ENCODE measurements around the gene SELL. TPM values are rescaled to one million over a fixed set of nuclear protein-coding genes. Genes with fewer than 3 reads are reported as not detected.

Gene SELL
- polyA plus RNA-seq, 2 donors: 0.19 to 0.22 TPM

DNA sequence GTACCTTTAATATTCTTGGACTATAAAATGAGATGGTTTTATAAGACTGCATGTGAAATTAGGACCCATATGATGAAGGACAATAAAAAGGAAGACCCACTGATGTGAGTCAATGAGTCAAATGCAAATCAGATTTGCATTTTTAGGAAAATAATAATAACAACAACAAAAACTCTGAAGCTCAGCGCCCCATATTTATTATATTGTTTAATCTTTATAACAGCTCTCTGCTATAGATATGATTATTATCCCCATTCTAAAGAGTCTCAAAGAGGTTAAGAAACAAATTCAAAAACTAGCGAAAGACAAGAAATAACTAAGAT, 850 bp upstream of the SELL start:
- Histone ChIP-seq H3K27ac (ENCODE audit: low read depth in 2 of 2, low read length in 1 of 2) (no peak overlapping the region), H3K36me3 (ENCODE audit: control insufficient read depth in 2 of 2, insufficient read depth in 2 of 2, low read length in 1 of 2) (no peaks in the 10 kb centered on the region), H3K4me1 (ENCODE audit: control insufficient read depth in 2 of 2, insufficient read depth in 2 of 2, low read length in 1 of 2) (no peaks in the 10 kb centered on the region), H3K4me3 (ENCODE audit: low read depth in 1 of 2, low read length in 2 of 2) (no peak overlapping the region), H3K27me3 (ENCODE audit: control insufficient read depth in 1 of 2, insufficient read depth in 2 of 2, low read length in 2 of 2) (no peaks in the 10 kb centered on the region), H3K9me3 (ENCODE audit: control insufficient read depth in 2 of 2, insufficient read depth in 1 of 2, low read depth in 1 of 2, low read length in 1 of 2) (no peaks in the 10 kb centered on the region)
- 92 to 96% methylated on average over 2 of the region's 2 CpGs for WGBS, 2 donors

GRCh38 chr1:169708647-169709046, 2.8 kb downstream of the SELL start:
- no peak overlapping the region for H3K27ac ChIP-seq (ENCODE audit: low read depth in 2 of 2, low read length in 1 of 2)
- no peaks in the 10 kb centered on the region for H3K4me1 ChIP-seq (ENCODE audit: control insufficient read depth in 2 of 2, insufficient read depth in 2 of 2, low read length in 1 of 2)
- 78% methylated on average over 3 of the region's 3 CpGs for WGBS, 2 donors
- peaks cover 0 to 3% of the 10 kb centered on the region in 2 donors for H3K27me3 ChIP-seq (ENCODE audit: control insufficient read depth in 1 of 2, insufficient read depth in 2 of 2, low read length in 2 of 2)
- H3K4me3 ChIP-seq (ENCODE audit: low read depth in 1 of 2, low read length in 2 of 2): no peak overlapping the region
- H3K9me3 ChIP-seq (ENCODE audit: control insufficient read depth in 2 of 2, insufficient read depth in 1 of 2, low read depth in 1 of 2, low read length in 1 of 2): no peaks in the 10 kb centered on the region
- H3K36me3 ChIP-seq (ENCODE audit: control insufficient read depth in 2 of 2, insufficient read depth in 2 of 2, low read length in 1 of 2): no peaks in the 10 kb centered on the region

GRCh38 chr1:169707912-169708604, 3.4 kb downstream of the SELL start:
- H3K4me3 ChIP-seq (ENCODE audit: low read depth in 1 of 2, low read length in 2 of 2): no peak overlapping the region
- no peaks in the 10 kb centered on the region for H3K36me3 ChIP-seq (ENCODE audit: control insufficient read depth in 2 of 2, insufficient read depth in 2 of 2, low read length in 1 of 2)
- no peaks in the 10 kb centered on the region for H3K4me1 ChIP-seq (ENCODE audit: control insufficient read depth in 2 of 2, insufficient read depth in 2 of 2, low read length in 1 of 2)
- no peak overlapping the region for H3K27ac ChIP-seq (ENCODE audit: low read depth in 2 of 2, low read length in 1 of 2)
- H3K9me3 ChIP-seq (ENCODE audit: control insufficient read depth in 2 of 2, insufficient read depth in 1 of 2, low read depth in 1 of 2, low read length in 1 of 2): no peaks in the 10 kb centered on the region
- peaks cover 0 to 3% of the 10 kb centered on the region in 2 donors for H3K27me3 ChIP-seq (ENCODE audit: control insufficient read depth in 1 of 2, insufficient read depth in 2 of 2, low read length in 2 of 2)
- WGBS, 2 donors: 73 to 74% methylated on average over 9 of the region's 9 CpGs

DNA sequence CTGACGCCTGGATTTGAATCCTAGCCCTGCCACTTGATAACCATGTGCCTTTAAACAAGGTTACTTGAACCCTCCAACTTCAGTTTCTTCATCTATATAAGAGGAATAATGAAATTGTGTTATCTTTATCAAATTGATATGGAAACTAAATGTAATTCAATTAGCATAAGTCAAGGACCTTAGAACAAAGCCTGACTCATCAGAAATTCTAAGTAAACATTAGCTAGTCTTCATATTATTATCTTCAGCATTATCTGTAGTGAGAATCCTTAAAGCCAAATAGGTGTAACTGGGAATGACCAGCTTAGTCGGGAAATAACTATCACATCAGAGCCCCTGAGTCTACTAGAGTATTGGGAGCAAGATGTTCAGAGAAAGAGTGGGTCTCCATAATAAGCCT, 6.6 kb downstream of the SELL start:
- WGBS, 2 donors: 68 to 82% methylated on average over 2 of the region's 2 CpGs
- Histone ChIP-seq H3K4me1 (ENCODE audit: control insufficient read depth in 2 of 2, insufficient read depth in 2 of 2, low read length in 1 of 2) (no peaks in the 10 kb centered on the region), H3K36me3 (ENCODE audit: control insufficient read depth in 2 of 2, insufficient read depth in 2 of 2, low read length in 1 of 2) (no peaks in the 10 kb centered on the region), H3K27me3 (ENCODE audit: control insufficient read depth in 1 of 2, insufficient read depth in 2 of 2, low read length in 2 of 2) (peaks cover 0 to 3% of the 10 kb centered on the region in 2 donors), H3K4me3 (ENCODE audit: low read depth in 1 of 2, low read length in 2 of 2) (no peak overlapping the region), H3K9me3 (ENCODE audit: control insufficient read depth in 2 of 2, insufficient read depth in 1 of 2, low read depth in 1 of 2, low read length in 1 of 2) (no peaks in the 10 kb centered on the region), H3K27ac (ENCODE audit: low read depth in 2 of 2, low read length in 1 of 2) (no peak overlapping the region)

GRCh38 chr1:169701261-169702005, 10.0 kb downstream of the SELL start:
- Histone ChIP-seq H3K27ac (ENCODE audit: low read depth in 2 of 2, low read length in 1 of 2) (no peak overlapping the region), H3K9me3 (ENCODE audit: control insufficient read depth in 2 of 2, insufficient read depth in 1 of 2, low read depth in 1 of 2, low read length in 1 of 2) (no peaks in the 10 kb centered on the region), H3K27me3 (ENCODE audit: control insufficient read depth in 1 of 2, insufficient read depth in 2 of 2, low read length in 2 of 2) (no peaks in the 10 kb centered on the region), H3K4me1 (ENCODE audit: control insufficient read depth in 2 of 2, insufficient read depth in 2 of 2, low read length in 1 of 2) (no peaks in the 10 kb centered on the region), H3K4me3 (ENCODE audit: low read depth in 1 of 2, low read length in 2 of 2) (no peak overlapping the region), H3K36me3 (ENCODE audit: control insufficient read depth in 2 of 2, insufficient read depth in 2 of 2, low read length in 1 of 2) (no peaks in the 10 kb centered on the region)
- WGBS, 2 donors: 74 to 84% methylated on average over 2 of the region's 2 CpGs

DNA sequence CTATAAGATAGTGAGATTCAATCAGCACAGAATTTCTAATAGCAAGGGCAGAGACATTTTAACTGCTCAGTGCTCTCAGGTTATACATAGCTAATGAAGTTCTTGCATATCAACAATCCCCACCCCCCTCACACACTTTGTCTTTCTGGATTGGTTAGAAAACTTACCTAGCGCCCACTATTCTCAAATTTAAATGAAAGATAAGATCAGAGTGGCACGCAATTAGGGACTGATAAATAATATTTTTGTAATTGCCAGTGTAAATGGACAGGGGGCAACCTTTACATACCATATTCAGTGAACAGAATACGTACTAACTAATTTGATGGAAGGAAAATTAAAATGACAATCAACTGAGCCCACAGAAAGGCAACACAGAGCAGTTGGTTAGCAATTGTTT, 11.7 kb downstream of the SELL start:
- no peak overlapping the region for H3K27ac ChIP-seq (ENCODE audit: low read depth in 2 of 2, low read length in 1 of 2)
- no peaks in the 10 kb centered on the region for H3K9me3 ChIP-seq (ENCODE audit: control insufficient read depth in 2 of 2, insufficient read depth in 1 of 2, low read depth in 1 of 2, low read length in 1 of 2)
- no peak overlapping the region for H3K4me3 ChIP-seq (ENCODE audit: low read depth in 1 of 2, low read length in 2 of 2)
- H3K4me1 ChIP-seq (ENCODE audit: control insufficient read depth in 2 of 2, insufficient read depth in 2 of 2, low read length in 1 of 2): no peaks in the 10 kb centered on the region
- 62 to 78% methylated on average over 3 of the region's 3 CpGs for WGBS, 2 donors
- H3K27me3 ChIP-seq (ENCODE audit: control insufficient read depth in 1 of 2, insufficient read depth in 2 of 2, low read length in 2 of 2): no peaks in the 10 kb centered on the region
- H3K36me3 ChIP-seq (ENCODE audit: control insufficient read depth in 2 of 2, insufficient read depth in 2 of 2, low read length in 1 of 2): no peaks in the 10 kb centered on the region

GRCh38 chr1:169698976-169699375, 12.4 kb downstream of the SELL start:
- WGBS, 2 donors: 67 to 75% methylated on average over 3 of the region's 3 CpGs
- H3K27me3 ChIP-seq (ENCODE audit: control insufficient read depth in 1 of 2, insufficient read depth in 2 of 2, low read length in 2 of 2): no peaks in the 10 kb centered on the region
- H3K4me3 ChIP-seq (ENCODE audit: low read depth in 1 of 2, low read length in 2 of 2): no peak overlapping the region
- H3K36me3 ChIP-seq (ENCODE audit: control insufficient read depth in 2 of 2, insufficient read depth in 2 of 2, low read length in 1 of 2): no peaks in the 10 kb centered on the region
- no peaks in the 10 kb centered on the region for H3K4me1 ChIP-seq (ENCODE audit: control insufficient read depth in 2 of 2, insufficient read depth in 2 of 2, low read length in 1 of 2)
- no peaks in the 10 kb centered on the region for H3K9me3 ChIP-seq (ENCODE audit: control insufficient read depth in 2 of 2, insufficient read depth in 1 of 2, low read depth in 1 of 2, low read length in 1 of 2)
- H3K27ac ChIP-seq (ENCODE audit: low read depth in 2 of 2, low read length in 1 of 2): no peak overlapping the region

- 82 to 83% methylated on average over 1 of the region's 1 CpG for WGBS, 2 donors
- no peak overlapping the region for H3K4me3 ChIP-seq (ENCODE audit: low read depth in 1 of 2, low read length in 2 of 2)
- no peaks in the 10 kb centered on the region for H3K4me1 ChIP-seq (ENCODE audit: control insufficient read depth in 2 of 2, insufficient read depth in 2 of 2, low read length in 1 of 2)
- no peaks in the 10 kb centered on the region for H3K9me3 ChIP-seq (ENCODE audit: control insufficient read depth in 2 of 2, insufficient read depth in 1 of 2, low read depth in 1 of 2, low read length in 1 of 2)
- no peaks in the 10 kb centered on the region for H3K27me3 ChIP-seq (ENCODE audit: control insufficient read depth in 1 of 2, insufficient read depth in 2 of 2, low read length in 2 of 2)
- no peak overlapping the region for H3K27ac ChIP-seq (ENCODE audit: low read depth in 2 of 2, low read length in 1 of 2)
- H3K36me3 ChIP-seq (ENCODE audit: control insufficient read depth in 2 of 2, insufficient read depth in 2 of 2, low read length in 1 of 2): no peaks in the 10 kb centered on the region
Measured at GRCh38 chr1:169697755-169698154, 13.7 kb downstream of the SELL start.

GRCh38 chr1:169696273-169697100, 14.9 kb downstream of the SELL start:
- WGBS, 2 donors: 54 to 66% methylated on average over 3 of the region's 3 CpGs
- no peaks in the 10 kb centered on the region for H3K36me3 ChIP-seq (ENCODE audit: control insufficient read depth in 2 of 2, insufficient read depth in 2 of 2, low read length in 1 of 2)
- H3K4me1 ChIP-seq (ENCODE audit: control insufficient read depth in 2 of 2, insufficient read depth in 2 of 2, low read length in 1 of 2): no peaks in the 10 kb centered on the region
- no peaks in the 10 kb centered on the region for H3K27me3 ChIP-seq (ENCODE audit: control insufficient read depth in 1 of 2, insufficient read depth in 2 of 2, low read length in 2 of 2)
- H3K27ac ChIP-seq (ENCODE audit: low read depth in 2 of 2, low read length in 1 of 2): no peak overlapping the region
- no peaks in the 10 kb centered on the region for H3K9me3 ChIP-seq (ENCODE audit: control insufficient read depth in 2 of 2, insufficient read depth in 1 of 2, low read depth in 1 of 2, low read length in 1 of 2)
- H3K4me3 ChIP-seq (ENCODE audit: low read depth in 1 of 2, low read length in 2 of 2): no peak overlapping the region
